Measurements from ENCODE around the gene KCND3. TPM values are rescaled to one million over a fixed set of nuclear protein-coding genes. Genes with fewer than 3 reads are reported as not detected.

The KCND3 gene
- total and polyA plus RNA-seq, 2 donors from 2014 or later: 1.2 to 12.6 TPM

- TF ChIP-seq CTCF (IDR thresholded peaks at IDR 0.05; ENCODE audit: borderline replicate concordance, extremely low read depth, insufficient read depth): no peak
- intact Hi-C loops (cut with DNase I): no loop called here
- FAIRE-seq: no peak
Observed at GRCh38 chr1:111784273-111784901, 205.1 kb downstream of the KCND3 start.

GRCh38 chr1:111779546-111779945 is 209.9 kb downstream of the KCND3 start:
- FAIRE-seq (no peak), DNase-seq (no peak)
- Histone ChIP-seq H3K9me3 (ENCODE audit: control insufficient read depth in 2 of 3, insufficient read depth in 1 of 3, low read length in 3 of 3) (no peaks in the 10 kb centered on the region), H3K4me3 (ENCODE audit: low read length in 3 of 3) (no peak overlapping the region), H3K27ac (ENCODE audit: low read depth in 2 of 2, low read length in 2 of 2) (no peak overlapping the region), H3K36me3 (ENCODE audit: control insufficient read depth in 2 of 3, insufficient read depth in 3 of 3, low read length in 3 of 3) (no peaks in the 10 kb centered on the region), H3K27me3 (ENCODE audit: control insufficient read depth, insufficient read depth, low read length) (no peaks in the 10 kb centered on the region), H3K9ac (ENCODE audit: low read length in 3 of 3) (no peak overlapping the region), H3K4me1 (ENCODE audit: control insufficient read depth in 2 of 3, insufficient read depth in 2 of 3, low read depth in 1 of 3, low read length in 3 of 3) (no peaks in the 10 kb centered on the region)
- intact Hi-C loops (cut with DNase I): no loop called here
- TF ChIP-seq CTCF (IDR thresholded peaks at IDR 0.05; ENCODE audit: borderline replicate concordance, extremely low read depth, insufficient read depth): no peak

More at GRCh38 chr1:111784273-111784901, 205.1 kb downstream of the KCND3 start:
- DNase-seq: no peak
- Histone ChIP-seq H3K9ac (ENCODE audit: low read length in 3 of 3) (no peak overlapping the region), H3K9me3 (ENCODE audit: control insufficient read depth in 2 of 3, insufficient read depth in 1 of 3, low read length in 3 of 3) (no peaks in the 10 kb centered on the region), H3K4me3 (ENCODE audit: low read length in 3 of 3) (no peak overlapping the region), H3K27ac (ENCODE audit: low read depth in 2 of 2, low read length in 2 of 2) (no peak overlapping the region), H3K36me3 (ENCODE audit: control insufficient read depth in 2 of 3, insufficient read depth in 3 of 3, low read length in 3 of 3) (no peaks in the 10 kb centered on the region), H3K27me3 (ENCODE audit: control insufficient read depth, insufficient read depth, low read length) (no peaks in the 10 kb centered on the region), H3K4me1 (ENCODE audit: control insufficient read depth in 2 of 3, insufficient read depth in 2 of 3, low read depth in 1 of 3, low read length in 3 of 3) (no peaks in the 10 kb centered on the region)

GRCh38 chr1:111778541-111779051 is 210.9 kb downstream of the KCND3 start:
- no peak for DNase-seq
- Histone ChIP-seq H3K4me1 (ENCODE audit: control insufficient read depth in 2 of 3, insufficient read depth in 2 of 3, low read depth in 1 of 3, low read length in 3 of 3) (no peaks in the 10 kb centered on the region), H3K27me3 (ENCODE audit: control insufficient read depth, insufficient read depth, low read length) (no peaks in the 10 kb centered on the region), H3K9ac (ENCODE audit: low read length in 3 of 3) (no peak overlapping the region), H3K4me3 (ENCODE audit: low read length in 3 of 3) (no peak overlapping the region), H3K27ac (ENCODE audit: low read depth in 2 of 2, low read length in 2 of 2) (no peak overlapping the region), H3K9me3 (ENCODE audit: control insufficient read depth in 2 of 3, insufficient read depth in 1 of 3, low read length in 3 of 3) (no peaks in the 10 kb centered on the region), H3K36me3 (ENCODE audit: control insufficient read depth in 2 of 3, insufficient read depth in 3 of 3, low read length in 3 of 3) (no peaks in the 10 kb centered on the region)
- no peak for TF ChIP-seq CTCF (IDR thresholded peaks at IDR 0.05; ENCODE audit: borderline replicate concordance, extremely low read depth, insufficient read depth)
- no peak for FAIRE-seq
- intact Hi-C loops (cut with DNase I): no loop called here

All from kidney (tissue), 14 donors.